B cell (primary cell): ENCODE data around the gene DLGAP4. TPM values are rescaled to one million over a fixed set of nuclear protein-coding genes. Genes with fewer than 3 reads are reported as not detected.

Experiments used
- ATAC-seq: fragments of 200-7000 bp; cut with Tn5 transposase; one replicate; pipeline ENCODE4 v1.10.0; 2021; ENCODE audit warnings: low read depth, mild to moderate bottlenecking, moderate number of reproducible peaks, moderate library complexity
- CTCF ChIA-PET: fragments of 350-600 bp; sonication (Branson Sonifier 250); formaldehyde crosslinking; loops from one replicate; lab custom pipeline; 2021; ENCODE audit warnings: antibody characterized with exemption, inconsistent platforms; lab: Charles Lee
- POLR2A ChIA-PET: fragments of 350-600 bp; sonication (Branson Sonifier 250); formaldehyde crosslinking; loops from one replicate; lab custom pipeline; 2021; ENCODE audit warnings: antibody characterized with exemption; lab: Charles Lee
- DNase-seq: peaks from one replicate; pipeline ENCODE4 v3.0.0; 2013
- H2AFZ ChIP-seq: 2 replicates; pipeline ENCODE4 v1.6.1; 2012; ENCODE audit warnings: mild to moderate bottlenecking, low read depth, low read length; ENCODE audit not compliant: insufficient read depth, poor library complexity, severe bottlenecking
- H3K27ac ChIP-seq, 2 donors: 1 replicate in 1 of 2; 2 replicates in 1 of 2; pipeline ENCODE4 v1.5.1; 2012 to 2013; ENCODE audit warnings: low read length in 2 of 2, mild to moderate bottlenecking in 2 of 2, moderate library complexity in 1 of 2
- H3K27me3 ChIP-seq, 4 experiments: fragments of 200-600 bp in 1 of 4; sonication (generic) in 1 of 4; replicated peaks in 1 of 4; 1 replicate in 2 of 4; 2 replicates in 2 of 4; pipeline versions ENCODE4 v1.6.1 to v1.7.0; 2013 to 2016; ENCODE audit warnings: low read length in 3 of 4, mild to moderate bottlenecking in 2 of 4, mixed read lengths in 1 of 4, moderate library complexity in 1 of 4; ENCODE audit not compliant: insufficient read depth in 4 of 4, control insufficient read depth in 3 of 4; ENCODE audit errors: control extremely low read depth in 1 of 4
- H3K36me3 ChIP-seq, 2 experiments: replicated peaks in 1 of 2; 1 replicate in 1 of 2; 2 replicates in 1 of 2; pipeline versions ENCODE4 v1.6.1 to v1.7.1; 2013; ENCODE audit warnings: low read length in 1 of 2; ENCODE audit not compliant: insufficient read depth in 2 of 2, control insufficient read depth in 1 of 2; ENCODE audit errors: control extremely low read depth in 1 of 2, extremely low read depth in 1 of 2
- H3K4me1 ChIP-seq, 2 donors: fragments of 200-600 bp in 1 of 2; sonication (generic) in 1 of 2; 1 replicate in 1 of 2; 2 replicates in 1 of 2; pipeline versions ENCODE4 v1.5.1 to v1.6.1; 2013 to 2017; ENCODE audit warnings: low read length in 2 of 2; ENCODE audit not compliant: control insufficient read depth in 2 of 2, insufficient read depth in 2 of 2
- H3K4me2 ChIP-seq: replicated peaks from 2 replicates; pipeline ENCODE3; 2012; ENCODE audit warnings: mild to moderate bottlenecking, low read depth, low read length; ENCODE audit not compliant: poor library complexity, severe bottlenecking
- H3K4me3 ChIP-seq, 5 experiments: fragments of 200-600 bp in 1 of 5; sonication (generic) in 1 of 5; 1 replicate in 3 of 5; 2 replicates in 2 of 5; pipeline versions ENCODE4 v1.5.1 to v1.7.0; 2011 to 2016; ENCODE audit warnings: low read length in 4 of 5, mild to moderate bottlenecking in 4 of 5, low read depth in 2 of 5, control low read depth in 1 of 5, moderate library complexity in 1 of 5; ENCODE audit not compliant: insufficient read depth in 1 of 5; ENCODE audit errors: control extremely low read depth in 1 of 5, extremely low read depth in 1 of 5
- H3K79me2 ChIP-seq: fragments of 200-600 bp; sonication (generic); one replicate; pipeline ENCODE4 v1.6.0; 2016; ENCODE audit warnings: low read length; ENCODE audit not compliant: control insufficient read depth, insufficient read depth
- H3K9ac ChIP-seq: fragments of 200-600 bp; sonication (generic); 2 replicates; pipeline ENCODE4 v1.6.1; 2017; ENCODE audit warnings: mild to moderate bottlenecking, low read length, moderate library complexity
- H3K9me3 ChIP-seq, 3 donors: one replicate each; pipeline versions ENCODE4 v1.6.1 to v1.7.1; 2013; ENCODE audit warnings: low read length in 2 of 3; ENCODE audit not compliant: control insufficient read depth in 2 of 3, insufficient read depth in 1 of 3; ENCODE audit errors: control extremely low read depth in 1 of 3
- H4K20me1 ChIP-seq: 2 replicates; pipeline ENCODE4 v1.6.0; 2012; ENCODE audit warnings: mild to moderate bottlenecking, low read length; ENCODE audit not compliant: insufficient read depth, control insufficient read depth, poor library complexity, severe bottlenecking
- H3K27ac Mint-ChIP-seq: one replicate; pipeline ENCODE4 v1.8.0; 2021; ENCODE audit warnings: mixed read lengths
- H3K27me3 Mint-ChIP-seq: one replicate; pipeline ENCODE4 v1.8.0; 2021; ENCODE audit warnings: mixed read lengths
- H3K4me1 Mint-ChIP-seq: one replicate; pipeline ENCODE4 v1.8.0; 2021; ENCODE audit warnings: mixed read lengths
- H3K4me3 Mint-ChIP-seq: one replicate; pipeline ENCODE4 v1.8.0; 2021; ENCODE audit warnings: mixed read lengths
- H3K9me3 Mint-ChIP-seq: one replicate; pipeline ENCODE4 v1.8.0; 2022; ENCODE audit warnings: mixed read lengths; ENCODE audit not compliant: insufficient read depth
- EZH2 ChIP-seq: IDR thresholded peaks from 2 replicates; pipeline ENCODE4 v1.6.1; 2012; ENCODE audit warnings: borderline replicate concordance, low read depth, mild to moderate bottlenecking, moderate library complexity, low read length; ENCODE audit not compliant: insufficient read depth, poor library complexity, severe bottlenecking
- WGBS: methylation state at CpG from one replicate; pipeline ENCODE4 v1.1.5; 2013; ENCODE audit warnings: missing lambda C conversion rate; ENCODE audit not compliant: insufficient coverage; 5-methylcytosine and 5-hydroxymethylcytosine counted together
- intact Hi-C: fragments of 100-400 bp; cut with micrococcal nuclease; formaldehyde crosslinking; loops from one replicate; pipeline ENCODE4 v1.10.0; 2022
- polyA plus RNA-seq: library from polyadenylated mRNA; depleted of rRNA; stranded (reverse); fragments of >200 nt; gene quantifications from 2 replicates; pipeline ENCODE4 v1.2.3, GENCODE V29; 2012
- total RNA-seq, 2 donors: library from RNA; stranded (reverse); fragments of 120-200 nt in 1 of 2; gene quantifications; 1 replicate in 1 of 2; 2 replicates in 1 of 2; pipeline versions ENCODE4 v1.2.3 to v1.2.4, GENCODE V29; 2013 to 2022
- TF ChIP-seq, protein P1 (sequence below): fragments of 200-600 bp; IDR thresholded peaks from one replicate; pipeline ENCODE4 v1.8.0; 2022; ENCODE audit warnings: antibody characterized with exemption, mild to moderate bottlenecking

DLGAP4 gene
- total and polyA plus RNA-seq, 2 donors (not counting 1 experiment from before 2014, with no cell fraction given) = 68.8 to 87.8 TPM

DNA sequence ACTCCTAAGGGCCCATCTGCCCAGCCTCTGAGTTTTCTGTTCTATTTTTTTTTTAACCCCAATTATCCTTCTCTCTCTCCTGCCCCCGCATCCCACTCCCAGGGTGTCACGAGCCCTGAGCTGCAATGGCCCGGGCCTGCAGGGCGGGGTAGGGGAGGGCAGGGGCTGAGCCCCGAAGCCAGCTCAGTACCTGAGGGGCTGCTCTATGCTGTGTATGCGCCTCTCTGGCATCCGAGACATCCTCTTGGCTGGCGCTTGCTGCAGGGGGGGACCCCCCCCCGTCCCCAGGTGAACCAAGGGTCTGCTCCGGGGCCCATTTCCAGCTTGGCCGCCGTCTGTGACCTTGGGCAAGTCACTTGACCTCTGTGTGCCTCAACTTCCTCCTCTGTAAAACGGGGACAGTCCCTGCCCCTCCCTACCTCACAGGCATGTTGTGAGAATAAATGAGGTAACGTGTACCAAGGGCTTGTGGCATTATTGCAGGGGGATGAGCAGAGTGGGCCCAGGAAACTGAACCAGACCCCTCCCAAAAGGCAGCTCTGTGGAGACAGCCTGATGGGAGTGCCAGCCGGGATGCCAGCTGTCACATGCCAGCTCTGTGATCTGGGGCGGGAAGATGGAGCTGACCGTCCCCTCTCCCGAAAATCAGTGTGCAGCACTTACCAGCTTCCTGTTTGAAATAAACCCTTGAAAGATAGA lies 222.2 kb downstream of the DLGAP4 start:
- Histone ChIP-seq H3K4me3 (no peak overlapping the region), H3K27ac (no peak overlapping the region), H3K4me1 (peaks cover 9% of the 10 kb centered on the region in 2 donors), H3K4me2 (no peak overlapping the region), H3K36me3 (peaks cover 2 to 34% of the 10 kb centered on the region in 2 experiments), H3K9me3 (no peaks in the 10 kb centered on the region), H4K20me1 (no peaks in the 10 kb centered on the region), H3K79me2 (peaks cover 4% of the 10 kb centered on the region), H3K27me3 (no peaks in the 10 kb centered on the region), H2AFZ (no peak overlapping the region), H3K9ac (no peak overlapping the region)
- H3K9me3 Mint-ChIP-seq = no peaks in the 10 kb centered on the region
- ChIA-PET CTCF (interaction anchor here (0.5 kb wide), 1 partner anchor 1770 kb away, joined by 3 read pairs; no protein-coding TSS in a partner anchor), POLR2A (no interaction called here)
- TF ChIP-seq, protein P1, sequence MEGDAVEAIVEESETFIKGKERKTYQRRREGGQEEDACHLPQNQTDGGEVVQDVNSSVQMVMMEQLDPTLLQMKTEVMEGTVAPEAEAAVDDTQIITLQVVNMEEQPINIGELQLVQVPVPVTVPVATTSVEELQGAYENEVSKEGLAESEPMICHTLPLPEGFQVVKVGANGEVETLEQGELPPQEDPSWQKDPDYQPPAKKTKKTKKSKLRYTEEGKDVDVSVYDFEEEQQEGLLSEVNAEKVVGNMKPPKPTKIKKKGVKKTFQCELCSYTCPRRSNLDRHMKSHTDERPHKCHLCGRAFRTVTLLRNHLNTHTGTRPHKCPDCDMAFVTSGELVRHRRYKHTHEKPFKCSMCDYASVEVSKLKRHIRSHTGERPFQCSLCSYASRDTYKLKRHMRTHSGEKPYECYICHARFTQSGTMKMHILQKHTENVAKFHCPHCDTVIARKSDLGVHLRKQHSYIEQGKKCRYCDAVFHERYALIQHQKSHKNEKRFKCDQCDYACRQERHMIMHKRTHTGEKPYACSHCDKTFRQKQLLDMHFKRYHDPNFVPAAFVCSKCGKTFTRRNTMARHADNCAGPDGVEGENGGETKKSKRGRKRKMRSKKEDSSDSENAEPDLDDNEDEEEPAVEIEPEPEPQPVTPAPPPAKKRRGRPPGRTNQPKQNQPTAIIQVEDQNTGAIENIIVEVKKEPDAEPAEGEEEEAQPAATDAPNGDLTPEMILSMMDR = no peak
- no peak for TF ChIP-seq EZH2
- intact Hi-C loops = no loop called here
- ATAC-seq (no peak), DNase-seq (no peak)
- WGBS = 95% methylated on average over 13 of the region's 18 CpGs
- no peak overlapping the region for H3K4me3 Mint-ChIP-seq
- H3K27ac Mint-ChIP-seq = no peak overlapping the region
- no peaks in the 10 kb centered on the region for H3K27me3 Mint-ChIP-seq
- H3K4me1 Mint-ChIP-seq = peaks cover 8% of the 10 kb centered on the region

DNA sequence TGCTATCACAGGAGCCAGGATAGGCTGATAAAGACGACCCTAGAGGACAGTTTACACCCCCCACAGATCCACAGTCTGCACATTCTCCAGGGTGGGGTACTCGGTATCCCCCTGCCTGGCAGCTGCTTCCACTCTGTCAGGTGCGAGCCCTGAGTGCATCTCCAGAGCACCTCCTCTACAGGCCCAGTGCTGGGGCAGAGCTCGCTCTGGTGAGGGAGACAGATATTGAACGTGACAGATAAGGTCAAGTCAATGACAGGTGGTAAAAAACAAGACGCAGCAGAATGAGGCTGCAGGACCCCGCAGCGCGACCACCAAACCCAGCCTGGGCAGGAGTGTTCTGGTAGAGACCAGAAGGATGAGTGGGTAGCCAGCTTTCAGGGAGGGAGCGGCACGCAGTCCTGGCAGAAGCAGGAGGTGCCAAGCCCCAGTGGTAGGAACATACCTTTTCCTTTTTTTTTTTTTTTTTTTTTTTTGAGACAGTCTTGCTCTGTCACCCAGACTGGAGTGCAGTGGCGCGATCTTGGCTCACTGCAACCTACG lies 222.8 kb downstream of the DLGAP4 start:
- Histone ChIP-seq H2AFZ (no peak overlapping the region), H4K20me1 (no peaks in the 10 kb centered on the region), H3K9ac (no peak overlapping the region), H3K4me3 (no peak overlapping the region), H3K36me3 (peaks cover 2 to 34% of the 10 kb centered on the region in 2 experiments), H3K27ac (no peak overlapping the region), H3K4me1 (peaks cover 3% of the 10 kb centered on the region in 2 donors), H3K9me3 (no peaks in the 10 kb centered on the region), H3K79me2 (peaks cover 4% of the 10 kb centered on the region), H3K27me3 (no peaks in the 10 kb centered on the region), H3K4me2 (no peak overlapping the region)
- H3K27me3 Mint-ChIP-seq = no peaks in the 10 kb centered on the region
- H3K9me3 Mint-ChIP-seq = no peaks in the 10 kb centered on the region
- DNase-seq (no peak), ATAC-seq (no peak)
- TF ChIP-seq, protein P1 = no peak
- no peak for TF ChIP-seq EZH2
- ChIA-PET POLR2A (no interaction called here), CTCF (interaction anchor here (0.5 kb wide), 1 partner anchor 1770 kb away, joined by 3 read pairs; no protein-coding TSS in a partner anchor)
- peaks cover 5% of the 10 kb centered on the region for H3K4me1 Mint-ChIP-seq
- WGBS = 96% methylated on average over 8 of the region's 14 CpGs
- H3K4me3 Mint-ChIP-seq = no peak overlapping the region
- intact Hi-C loops = no loop called here
- no peak overlapping the region for H3K27ac Mint-ChIP-seq
